Measurements from ENCODE around the gene NWD2.

DNA sequence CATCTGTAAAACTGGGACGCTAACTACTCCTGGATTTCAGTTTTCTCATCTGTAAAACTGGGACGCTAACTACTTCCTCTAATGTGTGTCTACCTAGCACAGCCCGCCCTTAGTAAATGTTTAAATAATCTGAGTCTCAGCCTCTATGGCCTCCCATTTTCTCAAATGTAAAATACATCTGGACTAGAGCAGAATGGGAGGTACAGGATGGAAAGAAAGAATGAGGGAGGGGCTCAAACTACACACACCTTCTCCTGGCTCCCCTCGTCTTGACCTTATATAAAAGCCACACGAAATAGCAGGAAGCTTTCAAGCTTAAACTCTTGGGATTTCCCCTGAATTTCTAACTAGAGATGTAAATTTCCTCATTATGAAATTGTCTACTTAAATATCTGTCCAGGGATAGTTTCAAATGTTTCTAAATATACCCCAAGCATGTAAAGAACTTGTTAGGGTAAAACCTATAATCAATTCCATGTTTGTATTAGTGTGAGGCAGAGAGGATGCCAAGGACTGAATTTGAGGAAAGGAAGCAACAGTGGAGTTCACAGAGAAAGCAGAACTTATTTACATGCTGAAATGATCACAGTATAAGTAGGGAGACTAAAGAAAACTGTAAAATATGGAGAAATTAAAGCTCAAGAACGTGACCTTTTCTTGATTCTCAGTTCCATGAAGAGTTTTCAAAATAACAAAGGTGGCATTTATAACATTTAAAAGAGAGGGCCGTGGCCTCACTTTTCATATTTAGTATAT, 220.0 kb downstream of the NWD2 start:
- no peak for TF ChIP-seq EZH2phosphoT487 (IDR thresholded peaks at IDR 0.05; ENCODE audit: borderline replicate concordance, low read length)
- no peak for TF ChIP-seq CTCF (IDR thresholded peaks at IDR 0.05; ENCODE audit: low read depth, low read length, poor library complexity, severe bottlenecking)
